ENCODE results near the gene UIMC1. TPM values are rescaled to one million over a fixed set of nuclear protein-coding genes. Genes with fewer than 3 reads are reported as not detected.

The UIMC1 gene
- 46.2 and 53.0 TPM in 2 replicates for total RNA-seq (2021)
- long read RNA-seq, transcript UIMC1-212 (15 exons, 2,502 nt), result major isoform, 75 of 216 reads
- long read RNA-seq, transcript UIMC1-201 (15 exons, 2,570 nt), result minor isoform, 5 of 216 reads
- long read RNA-seq, partial matches to known transcripts, result 9 of 216 reads
- long read RNA-seq, other reads (novel, unspliced or antisense), result 127 of 216 reads

DNA sequence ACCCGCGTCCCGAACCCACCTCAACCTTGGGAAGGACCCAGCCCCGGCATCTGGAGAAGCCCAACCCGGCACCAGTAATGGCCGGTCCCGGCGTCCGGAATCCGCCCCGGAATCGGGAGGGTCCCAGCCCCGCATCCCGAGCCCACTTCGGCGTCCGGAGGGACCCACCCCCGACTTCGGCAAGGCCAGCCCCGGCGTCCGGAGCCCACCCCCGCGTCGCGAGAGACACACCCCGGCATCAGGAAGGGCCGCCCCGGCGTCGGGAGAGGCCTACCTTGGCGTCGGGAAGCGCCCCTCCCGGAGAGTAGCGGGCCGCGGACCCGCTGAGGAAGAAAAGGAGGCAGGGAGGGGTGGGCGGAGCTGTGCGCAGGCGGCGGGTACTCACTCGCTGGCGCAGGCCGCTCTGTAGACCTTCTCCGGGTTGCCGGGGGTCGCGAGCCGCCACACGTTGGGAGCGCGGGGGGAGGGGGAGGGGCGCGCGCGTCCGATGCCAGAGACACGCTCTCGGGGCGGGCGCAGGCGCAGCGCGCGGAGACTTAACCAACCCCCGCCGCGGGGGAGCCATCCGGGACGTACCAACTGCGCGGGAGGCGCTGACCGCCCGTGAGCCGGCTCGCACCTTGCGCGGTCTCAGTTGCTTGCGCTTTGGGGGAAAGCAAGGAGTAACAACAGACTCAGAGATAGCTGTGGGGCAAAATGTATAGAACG lies at the start of gene UIMC1:
UIMC1 (minus strand) TSS at position 515 of the 708 bp plus-strand sequence. CDS start 24,164 bp downstream, outside the sequence.
- H3K79me2 ChIP-seq (ENCODE audit: insufficient read depth, low read length), result peaks cover 30% of the 10 kb centered on the region
- DNase-seq, result peak; percentile 96
- peak within 1 kb of the TSS; percentile 95 for H3K14ac ChIP-seq (ENCODE audit: insufficient read depth, low read length)
- no peak within 1 kb of the TSS for H2BK20ac ChIP-seq (ENCODE audit: low read depth, low read length, poor library complexity, severe bottlenecking)
- H3K4me1 ChIP-seq (ENCODE audit: insufficient read depth, low read length), result no peaks in the 10 kb centered on the region
- H4K20me1 ChIP-seq (ENCODE audit: control insufficient read depth, insufficient read depth, insufficient read length), result no peaks in the 10 kb centered on the region
- H3K27ac Mint-ChIP-seq, result peak within 1 kb of the TSS; percentile 88 to 94 (median 89); a peak in 6 of 7 replicates
- peak within 1 kb of the TSS; percentile 95 for H3K4me2 ChIP-seq (ENCODE audit: insufficient read depth, insufficient read length, low read length)
- H3K4me3 Mint-ChIP-seq, result peak within 1 kb of the TSS; percentile 91 to 93
- H3K36me3 Mint-ChIP-seq (ENCODE audit: insufficient read depth in 1 of 3, low read depth in 3 of 3), result peaks cover 0 to 3% (median under 1%) of the 10 kb centered on the region in 3 experiments; a peak in 3 of 7 replicates
- WGBS (ENCODE audit: extremely low coverage, insufficient read length, low lambda C conversion rate), result no CpG with 5 or more reads among the region's 83 CpGs
- no peak within 1 kb of the TSS for H4K5ac ChIP-seq (ENCODE audit: insufficient read length, low read depth, low read length)
- no peak within 1 kb of the TSS for H3K27ac ChIP-seq (ENCODE audit: insufficient read length, low read depth, low read length)
- H3K4ac ChIP-seq (ENCODE audit: low read depth, low read length), result no peak within 1 kb of the TSS
- no peak within 1 kb of the TSS for H2BK12ac ChIP-seq (ENCODE audit: insufficient read length, low read depth, low read length)
- H3K79me1 ChIP-seq (ENCODE audit: insufficient read depth, low read depth, low read length, poor library complexity, severe bottlenecking), result peaks cover 16% of the 10 kb centered on the region
- no peak within 1 kb of the TSS for H3K56ac ChIP-seq (ENCODE audit: insufficient read length, low read depth, low read length)
- no peak within 1 kb of the TSS for H3K23ac ChIP-seq (ENCODE audit: insufficient read length, low read depth, low read length)
- H2BK5ac ChIP-seq (ENCODE audit: insufficient read length, low read length), result no peak within 1 kb of the TSS
- peaks cover 5% of the 10 kb centered on the region for H3K23me2 ChIP-seq (ENCODE audit: insufficient read length, low read depth, low read length, poor library complexity, severe bottlenecking)
- H3K9me3 Mint-ChIP-seq, result no peaks in the 10 kb centered on the region; a peak in 1 of 5 replicates
- no peaks in the 10 kb centered on the region for H3K27me3 ChIP-seq (ENCODE audit: insufficient read depth, low read length)
- no peak within 1 kb of the TSS for H2BK15ac ChIP-seq (ENCODE audit: low read depth, low read length)
- H3K9me3 ChIP-seq (ENCODE audit: control insufficient read depth, low read depth, low read length), result no peaks in the 10 kb centered on the region
- H3T11ph ChIP-seq (ENCODE audit: low read length), result no peak within 1 kb of the TSS
- H3K27me3 Mint-ChIP-seq (ENCODE audit: low read depth), result no peaks in the 10 kb centered on the region; the same call in 1 of the 2 replicates
- H2AFZ ChIP-seq (ENCODE audit: low read length), result no peak within 1 kb of the TSS
- H2AK5ac ChIP-seq (ENCODE audit: insufficient read length, low read length), result no peak within 1 kb of the TSS
- H4K8ac ChIP-seq (replicated peaks; ENCODE audit: insufficient read length, low read depth, low read length), result no peak within 1 kb of the TSS
- peak within 1 kb of the TSS; percentile 62 for H3K9ac ChIP-seq (ENCODE audit: extremely low read depth, insufficient read length, low read length)
- H3K18ac ChIP-seq (ENCODE audit: insufficient read length, low read depth, low read length), result peak within 1 kb of the TSS; percentile 15
- H2BK120ac ChIP-seq (ENCODE audit: low read depth, low read length, poor library complexity, severe bottlenecking), result no peak within 1 kb of the TSS
- H4K91ac ChIP-seq (ENCODE audit: insufficient read length, low read depth, low read length), result no peak within 1 kb of the TSS
- TF ChIP-seq, protein P1, sequence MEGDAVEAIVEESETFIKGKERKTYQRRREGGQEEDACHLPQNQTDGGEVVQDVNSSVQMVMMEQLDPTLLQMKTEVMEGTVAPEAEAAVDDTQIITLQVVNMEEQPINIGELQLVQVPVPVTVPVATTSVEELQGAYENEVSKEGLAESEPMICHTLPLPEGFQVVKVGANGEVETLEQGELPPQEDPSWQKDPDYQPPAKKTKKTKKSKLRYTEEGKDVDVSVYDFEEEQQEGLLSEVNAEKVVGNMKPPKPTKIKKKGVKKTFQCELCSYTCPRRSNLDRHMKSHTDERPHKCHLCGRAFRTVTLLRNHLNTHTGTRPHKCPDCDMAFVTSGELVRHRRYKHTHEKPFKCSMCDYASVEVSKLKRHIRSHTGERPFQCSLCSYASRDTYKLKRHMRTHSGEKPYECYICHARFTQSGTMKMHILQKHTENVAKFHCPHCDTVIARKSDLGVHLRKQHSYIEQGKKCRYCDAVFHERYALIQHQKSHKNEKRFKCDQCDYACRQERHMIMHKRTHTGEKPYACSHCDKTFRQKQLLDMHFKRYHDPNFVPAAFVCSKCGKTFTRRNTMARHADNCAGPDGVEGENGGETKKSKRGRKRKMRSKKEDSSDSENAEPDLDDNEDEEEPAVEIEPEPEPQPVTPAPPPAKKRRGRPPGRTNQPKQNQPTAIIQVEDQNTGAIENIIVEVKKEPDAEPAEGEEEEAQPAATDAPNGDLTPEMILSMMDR (conservative IDR thresholded peaks at IDR 0.05), result no peak
- H3K4me1 Mint-ChIP-seq, result peaks cover 21 to 23% of the 10 kb centered on the region in 2 experiments

Data from H9 (cell line).